ENCODE measurements around the gene RECQL.

- TF ChIP-seq, protein P1, sequence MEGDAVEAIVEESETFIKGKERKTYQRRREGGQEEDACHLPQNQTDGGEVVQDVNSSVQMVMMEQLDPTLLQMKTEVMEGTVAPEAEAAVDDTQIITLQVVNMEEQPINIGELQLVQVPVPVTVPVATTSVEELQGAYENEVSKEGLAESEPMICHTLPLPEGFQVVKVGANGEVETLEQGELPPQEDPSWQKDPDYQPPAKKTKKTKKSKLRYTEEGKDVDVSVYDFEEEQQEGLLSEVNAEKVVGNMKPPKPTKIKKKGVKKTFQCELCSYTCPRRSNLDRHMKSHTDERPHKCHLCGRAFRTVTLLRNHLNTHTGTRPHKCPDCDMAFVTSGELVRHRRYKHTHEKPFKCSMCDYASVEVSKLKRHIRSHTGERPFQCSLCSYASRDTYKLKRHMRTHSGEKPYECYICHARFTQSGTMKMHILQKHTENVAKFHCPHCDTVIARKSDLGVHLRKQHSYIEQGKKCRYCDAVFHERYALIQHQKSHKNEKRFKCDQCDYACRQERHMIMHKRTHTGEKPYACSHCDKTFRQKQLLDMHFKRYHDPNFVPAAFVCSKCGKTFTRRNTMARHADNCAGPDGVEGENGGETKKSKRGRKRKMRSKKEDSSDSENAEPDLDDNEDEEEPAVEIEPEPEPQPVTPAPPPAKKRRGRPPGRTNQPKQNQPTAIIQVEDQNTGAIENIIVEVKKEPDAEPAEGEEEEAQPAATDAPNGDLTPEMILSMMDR (IDR thresholded peaks at IDR 0.05) = no peak
- TF ChIP-seq EP300 (IDR thresholded peaks at IDR 0.05) (no peak), POLR2AphosphoS5 (IDR thresholded peaks at IDR 0.05) (no peak)
These were observed 14.8 kb upstream of the RECQL start for GRCh38 chr12:21516281-21516680.
